Liver (tissue), 9 donors: ENCODE data around the gene XPO5. TPM values are rescaled to one million over a fixed set of nuclear protein-coding genes. Genes with fewer than 3 reads are reported as not detected.

Experiments
- DNase-seq: peaks from one replicate; pipeline ENCODE4 v3.0.0-alpha.2; 2017; ENCODE audit warnings: low spot score
- H3K27ac ChIP-seq, 2 donors: one replicate each; pipeline ENCODE4 v1.7.0; 2013; ENCODE audit warnings: inconsistent platforms in 2 of 2, low read length in 2 of 2, control low read depth in 1 of 2, low read depth in 1 of 2, mild to moderate bottlenecking in 1 of 2
- H3K27me3 ChIP-seq, 4 donors: one replicate each; pipeline versions ENCODE4 v1.6.1 to v1.7.0; 2013; ENCODE audit warnings: low read length in 3 of 4, inconsistent platforms in 1 of 4, mild to moderate bottlenecking in 1 of 4, moderate library complexity in 1 of 4; ENCODE audit not compliant: control insufficient read depth in 4 of 4, insufficient read depth in 4 of 4
- H3K36me3 ChIP-seq, 4 donors: one replicate each; pipeline versions ENCODE4 v1.6.1 to v1.7.0; 2013; ENCODE audit warnings: low read length in 3 of 4, mild to moderate bottlenecking in 3 of 4, low read depth in 1 of 4, moderate library complexity in 1 of 4; ENCODE audit not compliant: control insufficient read depth in 4 of 4, insufficient read depth in 3 of 4
- H3K4me1 ChIP-seq, 4 donors: one replicate each; pipeline versions ENCODE4 v1.6.1 to v1.7.0; 2013; ENCODE audit warnings: low read length in 3 of 4, mild to moderate bottlenecking in 3 of 4, moderate library complexity in 1 of 4; ENCODE audit not compliant: control insufficient read depth in 4 of 4, insufficient read depth in 4 of 4
- H3K4me3 ChIP-seq, 3 donors: one replicate each; pipeline versions ENCODE4 v1.6.1 to v1.7.0; 2013; ENCODE audit warnings: low read length in 3 of 3, control low read depth in 1 of 3, low read depth in 1 of 3, mild to moderate bottlenecking in 1 of 3
- H3K9ac ChIP-seq, 2 donors: one replicate each; pipeline ENCODE4 v1.7.0; 2013; ENCODE audit warnings: low read length in 2 of 2, mild to moderate bottlenecking in 2 of 2, moderate library complexity in 2 of 2, control low read depth in 1 of 2, low read depth in 1 of 2
- H3K9me3 ChIP-seq, 4 donors: one replicate each; pipeline versions ENCODE4 v1.6.1 to v1.7.0; 2013; ENCODE audit warnings: low read length in 3 of 4; ENCODE audit not compliant: control insufficient read depth in 4 of 4
- ATF3 ChIP-seq: IDR thresholded peaks from 2 replicates; pipeline ENCODE4 v1.6.1; 2016; ENCODE audit warnings: antibody characterized with exemption
- EGR1 ChIP-seq, 2 donors: IDR thresholded peaks; 2 replicates each; pipeline ENCODE4 v1.6.1; 2016 to 2018; ENCODE audit warnings: antibody characterized with exemption in 2 of 2, low read depth in 2 of 2
- FOXA1 ChIP-seq: IDR thresholded peaks from 2 replicates; pipeline ENCODE4 v1.6.1; 2016; ENCODE audit warnings: antibody characterized with exemption
- FOXA2 ChIP-seq: IDR thresholded peaks from 2 replicates; pipeline ENCODE4 v1.6.1; 2016; ENCODE audit warnings: antibody characterized with exemption
- HNF4G ChIP-seq: IDR thresholded peaks from 2 replicates; pipeline ENCODE4 v1.6.1; 2016; ENCODE audit warnings: antibody characterized with exemption
- JUND ChIP-seq, 2 donors: IDR thresholded peaks; 2 replicates each; pipeline ENCODE4 v1.6.1; 2016; ENCODE audit warnings: antibody characterized with exemption in 2 of 2
- MAX ChIP-seq: IDR thresholded peaks from 2 replicates; pipeline ENCODE4 v1.6.1; 2016; ENCODE audit warnings: antibody characterized with exemption
- NR2F2 ChIP-seq: IDR thresholded peaks from 2 replicates; pipeline ENCODE4 v1.6.1; 2016; ENCODE audit warnings: antibody characterized with exemption
- RAD21 ChIP-seq, 2 donors: IDR thresholded peaks; 2 replicates each; pipeline ENCODE4 v1.6.1; 2016; ENCODE audit warnings: antibody characterized with exemption in 2 of 2, mild to moderate bottlenecking in 2 of 2
- RXRA ChIP-seq, 2 donors: IDR thresholded peaks; 2 replicates each; pipeline ENCODE4 v1.6.1; 2017 to 2018; ENCODE audit warnings: antibody characterized with exemption in 2 of 2, mild to moderate bottlenecking in 1 of 2
- SP1 ChIP-seq: IDR thresholded peaks from 2 replicates; pipeline ENCODE4 v1.6.1; 2018; ENCODE audit warnings: antibody characterized with exemption, mild to moderate bottlenecking
- YY1 ChIP-seq: IDR thresholded peaks from 2 replicates; pipeline ENCODE4 v1.6.1; 2016; ENCODE audit warnings: antibody characterized with exemption, mild to moderate bottlenecking
- WGBS: extraction: QIAGEN DNeasy Blood & Tissue Kit; methylation state at CpG from one replicate; pipeline ENCODE4 v1.1.7; 2013; 5-methylcytosine and 5-hydroxymethylcytosine counted together
- polyA plus RNA-seq, 2 donors: library from polyadenylated mRNA; stranded (reverse) in 1 of 2; unstranded in 1 of 2; fragments of 200-250 nt in 1 of 2; fragments of >200 nt in 1 of 2; fragmentation: Nextera tagmentation in 1 of 2; extraction: Ambion mirVana in 1 of 2; gene quantifications; one replicate each; pipeline versions ENCODE4 v1.2.1 to v1.2.3, GENCODE V29; 2013 to 2015
- total RNA-seq, 2 donors: library from RNA; depleted of rRNA; stranded (reverse); fragments of >200 nt; gene quantifications; one replicate each; pipeline ENCODE4 v1.2.3, GENCODE V29; 2014
- TF ChIP-seq, protein P1 (sequence below): IDR thresholded peaks from 2 replicates; pipeline ENCODE4 v1.6.1; 2016; ENCODE audit warnings: antibody characterized with exemption
- TF ChIP-seq, protein P2 (sequence below): fragments of 150-350 bp; IDR thresholded peaks from 2 replicates; pipeline ENCODE4 v1.5.1; 2017; ENCODE audit warnings: improper control_type of control experiment, low read depth, low read length; ENCODE audit not compliant: missing input control
- TF ChIP-seq, protein P3 (sequence below): IDR thresholded peaks from 2 replicates; pipeline ENCODE4 v1.6.1; 2016; ENCODE audit warnings: antibody characterized with exemption, mild to moderate bottlenecking
- donor health status: healthy.
- donor health status: healthy.
- donor health status: healthy.
- donor health status: healthy.
- donor health status: healthy.

The XPO5 gene
- total and polyA plus RNA-seq, 4 donors: 6.1 to 15.8 (median 9.8) TPM

GRCh38 chr6:43475516-43475915 lies 100.3 kb downstream of the XPO5 start:
- 89% methylated on average over 6 of the region's 6 CpGs for WGBS
- no peaks in the 10 kb centered on the region for H3K9me3 ChIP-seq
- H3K9ac ChIP-seq: no peak overlapping the region
- H3K27me3 ChIP-seq: no peaks in the 10 kb centered on the region
- H3K27ac ChIP-seq: no peak overlapping the region
- peaks cover 3 to 14% (median 11%) of the 10 kb centered on the region in 4 donors for H3K4me1 ChIP-seq
- no peak for TF ChIP-seq EGR1 (IDR thresholded peaks at IDR 0.05; ENCODE audit: low read depth in 2 of 2)
- TF ChIP-seq FOXA1: no peak
- TF ChIP-seq NR2F2: no peak
- TF ChIP-seq, protein P1, sequence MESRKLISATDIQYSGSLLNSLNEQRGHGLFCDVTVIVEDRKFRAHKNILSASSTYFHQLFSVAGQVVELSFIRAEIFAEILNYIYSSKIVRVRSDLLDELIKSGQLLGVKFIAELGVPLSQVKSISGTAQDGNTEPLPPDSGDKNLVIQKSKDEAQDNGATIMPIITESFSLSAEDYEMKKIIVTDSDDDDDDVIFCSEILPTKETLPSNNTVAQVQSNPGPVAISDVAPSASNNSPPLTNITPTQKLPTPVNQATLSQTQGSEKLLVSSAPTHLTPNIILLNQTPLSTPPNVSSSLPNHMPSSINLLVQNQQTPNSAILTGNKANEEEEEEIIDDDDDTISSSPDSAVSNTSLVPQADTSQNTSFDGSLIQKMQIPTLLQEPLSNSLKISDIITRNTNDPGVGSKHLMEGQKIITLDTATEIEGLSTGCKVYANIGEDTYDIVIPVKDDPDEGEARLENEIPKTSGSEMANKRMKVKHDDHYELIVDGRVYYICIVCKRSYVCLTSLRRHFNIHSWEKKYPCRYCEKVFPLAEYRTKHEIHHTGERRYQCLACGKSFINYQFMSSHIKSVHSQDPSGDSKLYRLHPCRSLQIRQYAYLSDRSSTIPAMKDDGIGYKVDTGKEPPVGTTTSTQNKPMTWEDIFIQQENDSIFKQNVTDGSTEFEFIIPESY: no peak
- TF ChIP-seq ATF3: no peak
- TF ChIP-seq RXRA (IDR thresholded peaks at IDR 0.05): no peak
- TF ChIP-seq, protein P2, sequence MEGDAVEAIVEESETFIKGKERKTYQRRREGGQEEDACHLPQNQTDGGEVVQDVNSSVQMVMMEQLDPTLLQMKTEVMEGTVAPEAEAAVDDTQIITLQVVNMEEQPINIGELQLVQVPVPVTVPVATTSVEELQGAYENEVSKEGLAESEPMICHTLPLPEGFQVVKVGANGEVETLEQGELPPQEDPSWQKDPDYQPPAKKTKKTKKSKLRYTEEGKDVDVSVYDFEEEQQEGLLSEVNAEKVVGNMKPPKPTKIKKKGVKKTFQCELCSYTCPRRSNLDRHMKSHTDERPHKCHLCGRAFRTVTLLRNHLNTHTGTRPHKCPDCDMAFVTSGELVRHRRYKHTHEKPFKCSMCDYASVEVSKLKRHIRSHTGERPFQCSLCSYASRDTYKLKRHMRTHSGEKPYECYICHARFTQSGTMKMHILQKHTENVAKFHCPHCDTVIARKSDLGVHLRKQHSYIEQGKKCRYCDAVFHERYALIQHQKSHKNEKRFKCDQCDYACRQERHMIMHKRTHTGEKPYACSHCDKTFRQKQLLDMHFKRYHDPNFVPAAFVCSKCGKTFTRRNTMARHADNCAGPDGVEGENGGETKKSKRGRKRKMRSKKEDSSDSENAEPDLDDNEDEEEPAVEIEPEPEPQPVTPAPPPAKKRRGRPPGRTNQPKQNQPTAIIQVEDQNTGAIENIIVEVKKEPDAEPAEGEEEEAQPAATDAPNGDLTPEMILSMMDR: no peak
- TF ChIP-seq, protein P3, sequence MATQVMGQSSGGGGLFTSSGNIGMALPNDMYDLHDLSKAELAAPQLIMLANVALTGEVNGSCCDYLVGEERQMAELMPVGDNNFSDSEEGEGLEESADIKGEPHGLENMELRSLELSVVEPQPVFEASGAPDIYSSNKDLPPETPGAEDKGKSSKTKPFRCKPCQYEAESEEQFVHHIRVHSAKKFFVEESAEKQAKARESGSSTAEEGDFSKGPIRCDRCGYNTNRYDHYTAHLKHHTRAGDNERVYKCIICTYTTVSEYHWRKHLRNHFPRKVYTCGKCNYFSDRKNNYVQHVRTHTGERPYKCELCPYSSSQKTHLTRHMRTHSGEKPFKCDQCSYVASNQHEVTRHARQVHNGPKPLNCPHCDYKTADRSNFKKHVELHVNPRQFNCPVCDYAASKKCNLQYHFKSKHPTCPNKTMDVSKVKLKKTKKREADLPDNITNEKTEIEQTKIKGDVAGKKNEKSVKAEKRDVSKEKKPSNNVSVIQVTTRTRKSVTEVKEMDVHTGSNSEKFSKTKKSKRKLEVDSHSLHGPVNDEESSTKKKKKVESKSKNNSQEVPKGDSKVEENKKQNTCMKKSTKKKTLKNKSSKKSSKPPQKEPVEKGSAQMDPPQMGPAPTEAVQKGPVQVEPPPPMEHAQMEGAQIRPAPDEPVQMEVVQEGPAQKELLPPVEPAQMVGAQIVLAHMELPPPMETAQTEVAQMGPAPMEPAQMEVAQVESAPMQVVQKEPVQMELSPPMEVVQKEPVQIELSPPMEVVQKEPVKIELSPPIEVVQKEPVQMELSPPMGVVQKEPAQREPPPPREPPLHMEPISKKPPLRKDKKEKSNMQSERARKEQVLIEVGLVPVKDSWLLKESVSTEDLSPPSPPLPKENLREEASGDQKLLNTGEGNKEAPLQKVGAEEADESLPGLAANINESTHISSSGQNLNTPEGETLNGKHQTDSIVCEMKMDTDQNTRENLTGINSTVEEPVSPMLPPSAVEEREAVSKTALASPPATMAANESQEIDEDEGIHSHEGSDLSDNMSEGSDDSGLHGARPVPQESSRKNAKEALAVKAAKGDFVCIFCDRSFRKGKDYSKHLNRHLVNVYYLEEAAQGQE: no peak
- no peak for TF ChIP-seq HNF4G
- no peak for TF ChIP-seq JUND (IDR thresholded peaks at IDR 0.05)
- no peak for TF ChIP-seq RAD21 (IDR thresholded peaks at IDR 0.05)
- TF ChIP-seq SP1: no peak
- no peak for TF ChIP-seq YY1
- no peak for TF ChIP-seq FOXA2
- no peaks in the 10 kb centered on the region for H3K36me3 ChIP-seq
- DNase-seq: no peak
- no peak overlapping the region for H3K4me3 ChIP-seq

DNA sequence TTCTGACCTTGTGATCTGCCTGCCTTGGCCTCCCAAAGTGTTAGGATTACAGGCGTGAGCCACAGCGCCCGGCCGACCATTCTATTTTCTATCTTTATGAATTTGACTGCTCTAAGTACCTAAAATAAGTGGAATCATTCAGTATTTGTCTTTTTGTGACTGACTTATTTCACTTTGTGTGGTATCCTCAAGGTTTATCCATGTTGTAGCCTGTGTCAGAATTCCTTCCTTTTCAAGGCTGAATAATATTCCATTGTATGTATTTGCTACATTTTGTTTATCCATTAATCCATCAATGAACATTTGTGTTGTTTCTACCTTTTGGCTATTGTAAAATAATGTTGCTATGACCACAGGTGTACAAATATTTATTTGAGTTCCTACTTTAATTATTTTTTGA lies 103.3 kb downstream of the XPO5 start:
- no peak for DNase-seq
- H3K36me3 ChIP-seq: no peaks in the 10 kb centered on the region
- no peak overlapping the region for H3K4me3 ChIP-seq
- H3K9ac ChIP-seq: no peak overlapping the region
- H3K27ac ChIP-seq: no peak overlapping the region
- peaks cover 0 to 4% (median 0%) of the 10 kb centered on the region in 4 donors for H3K4me1 ChIP-seq
- TF ChIP-seq HNF4G (no peak), FOXA1 (no peak), RXRA (IDR thresholded peaks at IDR 0.05) (no peak), EGR1 (IDR thresholded peaks at IDR 0.05; ENCODE audit: low read depth in 2 of 2) (no peak), FOXA2 (no peak), RAD21 (IDR thresholded peaks at IDR 0.05) (no peak), MAX (no peak), JUND (IDR thresholded peaks at IDR 0.05) (no peak), YY1 (no peak)
- TF ChIP-seq, protein P3: no peak
- TF ChIP-seq, protein P1: no peak
- H3K9me3 ChIP-seq: no peaks in the 10 kb centered on the region
- no peaks in the 10 kb centered on the region for H3K27me3 ChIP-seq
- 98% methylated on average over 4 of the region's 4 CpGs for WGBS
